ENCODE data around the gene CDH4. TPM values are rescaled to one million over a fixed set of nuclear protein-coding genes. Genes with fewer than 3 reads are reported as not detected.

CDH4 gene
- total and polyA plus RNA-seq, 2 of the 8 experiments (the other 6 are each of a cell fraction or from before 2014, with no cell fraction given), result 4.3 to 7.9 TPM

DNA sequence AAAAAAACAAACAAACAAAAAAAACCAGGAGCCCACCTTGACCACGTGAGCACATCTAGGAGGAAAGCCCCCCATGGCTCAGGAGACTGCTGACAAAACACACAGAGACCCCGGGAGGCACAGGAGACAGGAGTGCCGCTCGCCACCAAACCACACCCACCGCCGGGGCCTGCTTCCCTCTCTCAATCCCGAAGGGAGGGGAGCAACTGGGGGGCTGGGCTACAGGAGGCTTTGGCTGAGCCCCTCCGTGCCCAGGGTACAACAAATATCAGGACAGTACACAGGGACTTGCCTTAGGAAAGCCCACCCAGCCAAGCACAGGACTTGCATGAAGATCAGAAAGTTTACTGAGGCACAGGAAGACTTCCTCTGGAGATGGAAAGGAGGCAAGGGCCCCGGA, 711.1 kb downstream of the CDH4 start:
- Histone ChIP-seq H3K36me3 (ENCODE audit: control insufficient read depth in 2 of 4, insufficient read depth in 4 of 4, low read length in 3 of 4) (no peaks in the 10 kb centered on the region), H3K9ac (replicated peaks in 1 of 4; ENCODE audit: extremely low read depth in 1 of 4, low read depth in 3 of 4, low read length in 3 of 4) (no peak overlapping the region), H3K18ac (ENCODE audit: extremely low read depth, low read length) (no peak overlapping the region), H3K79me2 (ENCODE audit: control insufficient read depth in 1 of 2, insufficient read depth in 2 of 2, low read length in 2 of 2) (no peaks in the 10 kb centered on the region), H4K5ac (ENCODE audit: insufficient read length, low read depth, low read length) (no peak overlapping the region), H3K27me3 (replicated peaks in 1 of 4; ENCODE audit: control insufficient read depth in 3 of 4, extremely low read depth in 1 of 4, insufficient read depth in 3 of 4, low read length in 3 of 4) (no peaks in the 10 kb centered on the region; a peak in 2 of 7 replicates), H4K91ac (replicated peaks; ENCODE audit: insufficient read length, low read length) (no peak overlapping the region), H2BK120ac (replicated peaks; ENCODE audit: low read depth, low read length) (no peak overlapping the region), H3K4me3 (ENCODE audit: extremely low read depth in 1 of 4, insufficient read depth in 2 of 4, low read depth in 3 of 4, low read length in 4 of 4) (no peak overlapping the region), H3K4me2 (ENCODE audit: insufficient read depth in 1 of 2, low read depth in 2 of 2, low read length in 2 of 2) (no peak overlapping the region), H3K27ac (ENCODE audit: low read depth, low read length) (no peak overlapping the region), H4K8ac (ENCODE audit: extremely low read depth, insufficient read depth, low read length) (no peak overlapping the region), H2BK12ac (ENCODE audit: low read depth, low read length) (no peak overlapping the region), H2BK15ac (ENCODE audit: low read length) (no peak overlapping the region), H2AFZ (ENCODE audit: low read length) (no peak overlapping the region), H3K79me1 (ENCODE audit: low read depth, low read length) (no peaks in the 10 kb centered on the region), H2AK5ac (ENCODE audit: low read depth, low read length) (no peak overlapping the region), H4K20me1 (replicated peaks in 1 of 2; ENCODE audit: control insufficient read depth in 1 of 2, insufficient read depth in 2 of 2, low read length in 2 of 2) (no peaks in the 10 kb centered on the region), H3K9me3 (ENCODE audit: insufficient read depth in 2 of 2, low read depth in 1 of 2, low read length in 1 of 2) (no peaks in the 10 kb centered on the region), H2BK5ac (ENCODE audit: low read depth, low read length) (no peak overlapping the region), H2BK20ac (ENCODE audit: low read length) (no peak overlapping the region), H3K23ac (ENCODE audit: insufficient read length) (no peak overlapping the region), H3K23me2 (ENCODE audit: low read depth, low read length) (no peaks in the 10 kb centered on the region; the same call in 1 of the 2 replicates), H3K56ac (replicated peaks; ENCODE audit: insufficient read length, low read depth, low read length) (no peak overlapping the region), H3K4ac (replicated peaks; ENCODE audit: insufficient read length, low read depth, low read length) (no peak overlapping the region), H3K4me1 (replicated peaks in 1 of 4; ENCODE audit: control insufficient read depth in 3 of 4, insufficient read depth in 4 of 4, low read length in 3 of 4) (peaks cover 0 to 13% (median 3%) of the 10 kb centered on the region in 4 experiments; a peak in 4 of 7 replicates), H3K14ac (ENCODE audit: insufficient read length) (no peak overlapping the region)
- ChIA-PET CTCF (ENCODE audit: partially characterized antibody) (no interaction called here), POLR2A (ENCODE audit: partially characterized antibody) (no interaction called here)
- no peak for TF ChIP-seq SRF (IDR thresholded peaks at IDR 0.05; ENCODE audit: low read depth, low read length)
- WGBS, 2 experiments (ENCODE audit: extremely low coverage in 1 of 2, insufficient coverage in 1 of 2, insufficient read length in 1 of 2, insufficient replicate concordance in 2 of 2, low coverage in 1 of 2, low lambda C conversion rate in 2 of 2, missing lambda C conversion rate in 1 of 2), result 77% methylated on average over 6 of the region's 9 CpGs; no CpG with 5 or more reads in 1 of the 2 experiments
- peak in 1 of 2 experiments; percentile 42 for DNase-seq (ENCODE audit: low read depth in 1 of 2, low spot score in 2 of 2)
- FAIRE-seq, result no peak

Measured in H1 (cell line).